PFSK-1 (cell line): ENCODE results near the gene SEC14L5.
A peak's percentile ranks its signal among the peaks of the same experiment; 100 is the strongest.

Source experiments
- FOXP2 ChIP-seq: optimal IDR thresholded peaks from 2 replicates; pipeline ENCODE3; 2011; ENCODE audit warnings: borderline replicate concordance, control low read depth, inconsistent platforms; ENCODE audit not compliant: insufficient read depth; ENCODE audit errors: extremely low read length, extremely low read depth
- POLR2AphosphoS5 ChIP-seq: IDR thresholded peaks from 2 replicates; pipeline ENCODE4 v1.6.1; 2012; ENCODE audit warnings: low read depth, mild to moderate bottlenecking, control low read depth, low read length, moderate library complexity
- REST ChIP-seq, 2 experiments: IDR thresholded peaks; 2 replicates each; pipeline versions ENCODE4 v1.6.1 to v1.8.0; 2011 to 2012; ENCODE audit warnings: low read depth in 2 of 2, low read length in 2 of 2, control low read depth in 1 of 2, inconsistent platforms in 1 of 2, mild to moderate bottlenecking in 1 of 2, moderate library complexity in 1 of 2; ENCODE audit not compliant: insufficient read depth in 1 of 2
- SIN3A ChIP-seq: IDR thresholded peaks from 2 replicates; pipeline ENCODE4 v1.6.1; 2012; ENCODE audit warnings: mild to moderate bottlenecking, low read length, moderate library complexity, borderline replicate concordance; ENCODE audit not compliant: insufficient read depth
- TAF1 ChIP-seq: IDR thresholded peaks from 2 replicates; pipeline ENCODE4 v1.6.1; 2012; ENCODE audit warnings: low read length, control low read depth, borderline replicate concordance; ENCODE audit not compliant: insufficient read depth

Gene SEC14L5

GRCh38 chr16:5032748-5033167 is 74.6 kb downstream of the SEC14L5 start:
- TF ChIP-seq TAF1 (no peak), SIN3A (no peak), POLR2AphosphoS5 (no peak), REST (IDR thresholded peaks at IDR 0.05; ENCODE audit: insufficient read depth in 1 of 2, low read depth in 2 of 2, low read length in 2 of 2) (no peak), FOXP2 (no peak)

GRCh38 chr16:5033256-5034166 is 75.4 kb downstream of the SEC14L5 start, which contains the start of gene NAGPA:
NAGPA (minus strand) TSS chr16:5033935; CDS start chr16:5033914, 21 bp downstream.
- TF ChIP-seq TAF1 (peak; percentile 86), REST (IDR thresholded peaks at IDR 0.05; ENCODE audit: insufficient read depth in 1 of 2, low read depth in 2 of 2, low read length in 2 of 2) (peak in 1 of 2 experiments; percentile 52; a peak in 1 of 4 replicates), FOXP2 (no peak), SIN3A (peak; percentile 97; the same call in 1 of the 2 replicates), POLR2AphosphoS5 (peak; percentile 76)

GRCh38 chr16:5034167-5034523 is 76.0 kb downstream of the SEC14L5 start:
- no peak for TF ChIP-seq SIN3A
- no peak for TF ChIP-seq POLR2AphosphoS5
- TF ChIP-seq REST (IDR thresholded peaks at IDR 0.05; ENCODE audit: insufficient read depth in 1 of 2, low read depth in 2 of 2, low read length in 2 of 2) = no peak
- TF ChIP-seq TAF1 = no peak
- TF ChIP-seq FOXP2 = no peak

GRCh38 chr16:5035909-5036227 is 77.7 kb downstream of the SEC14L5 start:
- TF ChIP-seq TAF1 = no peak
- no peak for TF ChIP-seq SIN3A
- no peak for TF ChIP-seq POLR2AphosphoS5
- no peak for TF ChIP-seq FOXP2
- no peak for TF ChIP-seq REST (IDR thresholded peaks at IDR 0.05; ENCODE audit: insufficient read depth in 1 of 2, low read depth in 2 of 2, low read length in 2 of 2)
